HCT116 (cell line): ENCODE data around the gene SLC25A22. TPM values are rescaled to one million over a fixed set of nuclear protein-coding genes. Genes with fewer than 3 reads are reported as not detected.

ENCODE experiments used
- ATAC-seq: fragments of 200-7000 bp; cut with Tn5 transposase; 2 replicates; pipeline ENCODE4 v1.9.1; 2020; ENCODE audit warnings: mild to moderate bottlenecking, moderate library complexity
- BruUV-seq: library from RNA; stranded (reverse); fragments of 400-500 nt; replicated peaks from 2 replicates; lab custom pipeline; 2021; lab: Mats Ljungman, UMichigan
- CTCF ChIA-PET: fragments of 300-600 bp; sonication (Branson Sonifier 250); formaldehyde crosslinking; loops from one replicate; lab custom pipeline; 2021; ENCODE audit warnings: antibody characterized with exemption; lab: Charles Lee
- POLR2A ChIA-PET: fragments of 300-600, 350-600 bp; sonication (Branson Sonifier 250); formaldehyde crosslinking; loops from one replicate; lab custom pipeline; 2021; ENCODE audit warnings: antibody characterized with exemption; lab: Charles Lee
- RAD21 ChIA-PET, 2 experiments: fragments of 300-600 bp; sonication (Branson Sonifier 250); formaldehyde crosslinking; loops; one replicate each; lab custom pipeline; 2023; ENCODE audit warnings: low total read pairs in 2 of 2; ENCODE audit not compliant: uncharacterized antibody in 2 of 2, unreplicated experiment in 2 of 2, low non-redundant PET in 1 of 2; lab: Charles Lee
- DNase-seq: peaks from one replicate; pipeline ENCODE4 v3.0.0-alpha.2; 2010; ENCODE audit warnings: low read depth, low spot score
- H2AFZ ChIP-seq: fragments of 200-600 bp; shearing (Covaris generic), sonication (generic); 2 replicates; pipeline ENCODE4 v1.6.1; 2017; ENCODE audit warnings: low read depth, mixed run types, mixed read lengths, antibody characterized with exemption, low read length; ENCODE audit not compliant: poor library complexity, severe bottlenecking
- H3K27ac ChIP-seq: 2 replicates; pipeline ENCODE4 v1.5.1; 2012; ENCODE audit warnings: low read depth, low read length
- H3K27me3 ChIP-seq: fragments of 200-600 bp; sonication (generic); 2 replicates; pipeline ENCODE4 v1.6.1; 2016; ENCODE audit warnings: mixed run types, low read length, mixed read lengths; ENCODE audit not compliant: insufficient read depth
- H3K36me3 ChIP-seq, 2 experiments: fragments of 200-500 bp in 1 of 2; fragments of 200-600 bp in 1 of 2; sonication (Bioruptor generic) in 1 of 2; sonication (generic) in 1 of 2; 2 replicates each; pipeline versions ENCODE4 v1.5.1 to v1.6.1; 2014 to 2016; ENCODE audit warnings: low read length in 2 of 2, inconsistent platforms in 1 of 2, mixed read lengths in 1 of 2, mixed run types in 1 of 2; ENCODE audit not compliant: insufficient read depth in 2 of 2, control insufficient read depth in 1 of 2
- H3K4me1 ChIP-seq, 2 experiments: fragments of 200-600 bp in 1 of 2; sonication (generic) in 1 of 2; 2 replicates each; pipeline versions ENCODE4 v1.5.1 to v1.6.1; 2012 to 2017; ENCODE audit warnings: low read length in 2 of 2, inconsistent platforms in 1 of 2, mild to moderate bottlenecking in 1 of 2, mixed read lengths in 1 of 2, mixed run types in 1 of 2, moderate library complexity in 1 of 2; ENCODE audit not compliant: insufficient read depth in 2 of 2, control insufficient read depth in 1 of 2
- H3K4me2 ChIP-seq: fragments of 200-600 bp; sonication (generic); 2 replicates; pipeline ENCODE4 v1.6.1; 2017; ENCODE audit warnings: mixed run types, low read length, mixed read lengths
- H3K4me3 ChIP-seq, 2 experiments: fragments of 200-600 bp in 1 of 2; sonication (generic) in 1 of 2; replicated peaks in 1 of 2; 2 replicates each; pipeline ENCODE4 v1.5.1; 2011 to 2016; ENCODE audit warnings: low read length in 2 of 2, control low read depth in 1 of 2, low read depth in 1 of 2, mild to moderate bottlenecking in 1 of 2, mixed read lengths in 1 of 2, mixed run types in 1 of 2
- H3K79me2 ChIP-seq: fragments of 200-600 bp; sonication (generic); 2 replicates; pipeline ENCODE4 v1.6.1; 2017; ENCODE audit warnings: mild to moderate bottlenecking, mixed run types, low read length, moderate library complexity, mixed read lengths; ENCODE audit not compliant: insufficient read depth
- H3K9ac ChIP-seq: fragments of 200-600 bp; sonication (generic); 2 replicates; pipeline ENCODE4 v1.6.1; 2016; ENCODE audit warnings: low read length, mixed read lengths
- H3K9me2 ChIP-seq: fragments of 200-600 bp; sonication (generic), shearing (Covaris generic); 2 replicates; pipeline ENCODE4 v1.6.1; 2017; ENCODE audit warnings: mixed run types, mild to moderate bottlenecking, moderate library complexity; ENCODE audit not compliant: insufficient read depth
- H3K9me3 ChIP-seq, 2 experiments: fragments of 200-500 bp in 1 of 2; fragments of 200-600 bp in 1 of 2; sonication (Bioruptor generic) in 1 of 2; sonication (generic) in 1 of 2; 2 replicates each; pipeline ENCODE4 v1.6.1; 2014 to 2017; ENCODE audit warnings: low read length in 2 of 2, mixed read lengths in 2 of 2, inconsistent platforms in 1 of 2, low read depth in 1 of 2, mild to moderate bottlenecking in 1 of 2, mixed run types in 1 of 2, moderate library complexity in 1 of 2; ENCODE audit not compliant: control insufficient read depth in 1 of 2, insufficient read depth in 1 of 2
- H4K20me1 ChIP-seq: fragments of 200-600 bp; sonication (generic), shearing (Covaris generic); 2 replicates; pipeline ENCODE4 v1.6.1; 2017; ENCODE audit warnings: mixed run types, mild to moderate bottlenecking, moderate library complexity; ENCODE audit not compliant: insufficient read depth
- CEBPB ChIP-seq: IDR thresholded peaks from 2 replicates; pipeline ENCODE4 v1.6.1; 2012; ENCODE audit warnings: low read depth
- ELF1 ChIP-seq: IDR thresholded peaks from 2 replicates; pipeline ENCODE4 v1.6.1; 2012; ENCODE audit warnings: low read depth, borderline replicate concordance
- SRF ChIP-seq: IDR thresholded peaks from 2 replicates; pipeline ENCODE4 v1.6.1; 2012; ENCODE audit warnings: low read depth
- intact Hi-C: fragments of 100-400 bp; cut with micrococcal nuclease; formaldehyde crosslinking; loops from 2 replicates; pipeline ENCODE4 v1.10.0; 2022
- total RNA-seq: library from RNA; stranded (reverse); gene quantifications from one replicate; pipeline ENCODE4 v1.2.1, GENCODE V29; 2021; ENCODE audit not compliant: unreplicated experiment
- TF ChIP-seq, protein P1 (sequence below): IDR thresholded peaks from 2 replicates; pipeline ENCODE4 v1.6.1; 2012; ENCODE audit warnings: low read depth
- TF ChIP-seq, protein P2 (sequence below): IDR thresholded peaks from 2 replicates; pipeline ENCODE4 v1.6.1; 2012

Gene SLC25A22
- total RNA-seq, 1 experiment from 2014 or later, result 62.0 TPM

DNA sequence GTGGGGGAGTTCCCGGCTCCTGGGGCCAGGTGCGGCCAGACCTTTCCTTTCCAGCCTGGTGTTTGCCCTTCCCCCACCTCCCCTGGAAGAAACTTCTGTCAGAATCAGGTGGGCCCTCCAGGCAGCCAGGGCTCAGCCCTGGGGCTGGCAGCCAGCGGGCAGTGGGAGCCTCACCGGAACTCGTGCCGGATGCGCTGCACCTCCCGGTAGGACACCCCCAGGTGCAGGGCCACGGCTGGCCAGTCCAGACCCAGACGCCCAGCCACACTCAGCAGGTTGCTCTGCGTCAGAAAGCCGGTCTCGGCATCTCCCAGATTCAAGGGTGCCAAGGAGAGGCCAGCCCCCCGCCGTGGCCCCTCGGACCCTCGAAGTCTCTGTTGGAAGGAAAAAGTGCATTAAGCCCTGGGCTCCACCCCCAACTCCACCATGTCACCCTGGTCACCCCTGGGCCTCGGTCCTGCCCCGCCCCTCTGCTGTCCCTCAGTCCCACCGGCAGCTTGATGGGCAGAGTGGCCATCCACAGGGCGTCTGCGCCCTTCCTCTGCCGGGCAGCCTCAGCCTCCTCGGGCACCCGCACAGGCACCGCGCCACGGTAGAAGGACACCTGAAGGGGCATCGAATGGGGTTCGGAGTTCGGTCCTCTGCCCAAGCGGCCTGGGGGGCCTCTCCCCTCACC, 1.7 kb upstream of the SLC25A22 start:
- TF ChIP-seq ELF1, result no peak
- TF ChIP-seq SRF, result no peak
- TF ChIP-seq, protein P1, sequence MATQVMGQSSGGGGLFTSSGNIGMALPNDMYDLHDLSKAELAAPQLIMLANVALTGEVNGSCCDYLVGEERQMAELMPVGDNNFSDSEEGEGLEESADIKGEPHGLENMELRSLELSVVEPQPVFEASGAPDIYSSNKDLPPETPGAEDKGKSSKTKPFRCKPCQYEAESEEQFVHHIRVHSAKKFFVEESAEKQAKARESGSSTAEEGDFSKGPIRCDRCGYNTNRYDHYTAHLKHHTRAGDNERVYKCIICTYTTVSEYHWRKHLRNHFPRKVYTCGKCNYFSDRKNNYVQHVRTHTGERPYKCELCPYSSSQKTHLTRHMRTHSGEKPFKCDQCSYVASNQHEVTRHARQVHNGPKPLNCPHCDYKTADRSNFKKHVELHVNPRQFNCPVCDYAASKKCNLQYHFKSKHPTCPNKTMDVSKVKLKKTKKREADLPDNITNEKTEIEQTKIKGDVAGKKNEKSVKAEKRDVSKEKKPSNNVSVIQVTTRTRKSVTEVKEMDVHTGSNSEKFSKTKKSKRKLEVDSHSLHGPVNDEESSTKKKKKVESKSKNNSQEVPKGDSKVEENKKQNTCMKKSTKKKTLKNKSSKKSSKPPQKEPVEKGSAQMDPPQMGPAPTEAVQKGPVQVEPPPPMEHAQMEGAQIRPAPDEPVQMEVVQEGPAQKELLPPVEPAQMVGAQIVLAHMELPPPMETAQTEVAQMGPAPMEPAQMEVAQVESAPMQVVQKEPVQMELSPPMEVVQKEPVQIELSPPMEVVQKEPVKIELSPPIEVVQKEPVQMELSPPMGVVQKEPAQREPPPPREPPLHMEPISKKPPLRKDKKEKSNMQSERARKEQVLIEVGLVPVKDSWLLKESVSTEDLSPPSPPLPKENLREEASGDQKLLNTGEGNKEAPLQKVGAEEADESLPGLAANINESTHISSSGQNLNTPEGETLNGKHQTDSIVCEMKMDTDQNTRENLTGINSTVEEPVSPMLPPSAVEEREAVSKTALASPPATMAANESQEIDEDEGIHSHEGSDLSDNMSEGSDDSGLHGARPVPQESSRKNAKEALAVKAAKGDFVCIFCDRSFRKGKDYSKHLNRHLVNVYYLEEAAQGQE, result no peak
- TF ChIP-seq CEBPB, result no peak
- TF ChIP-seq, protein P2, sequence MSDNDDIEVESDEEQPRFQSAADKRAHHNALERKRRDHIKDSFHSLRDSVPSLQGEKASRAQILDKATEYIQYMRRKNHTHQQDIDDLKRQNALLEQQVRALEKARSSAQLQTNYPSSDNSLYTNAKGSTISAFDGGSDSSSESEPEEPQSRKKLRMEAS, result no peak
- intact Hi-C loops, result no loop called here
- Histone ChIP-seq H3K79me2 (peaks cover 36% of the 10 kb centered on the region), H3K9ac (no peak overlapping the region), H3K4me1 (peaks cover 25 to 48% of the 10 kb centered on the region in 2 experiments), H3K9me3 (no peaks in the 10 kb centered on the region), H3K27me3 (no peaks in the 10 kb centered on the region), H3K36me3 (peaks cover 0 to 9% of the 10 kb centered on the region in 2 experiments; a peak in 1 of 4 replicates), H3K9me2 (no peaks in the 10 kb centered on the region), H3K4me3 (no peak overlapping the region), H3K27ac (peak overlapping the region; percentile 91; the same call in 1 of the 2 replicates), H4K20me1 (no peaks in the 10 kb centered on the region), H3K4me2 (no peak overlapping the region), H2AFZ (no peak overlapping the region)
- RAD21 ChIA-PET, result no interaction called here
- POLR2A ChIA-PET, result no interaction called here
- no TSS peak for BruUV-seq
- ATAC-seq (no peak), DNase-seq (no peak)
- CTCF ChIA-PET, result no interaction called here
